ENCODE results near the gene RAB3IP. TPM values are rescaled to one million over a fixed set of nuclear protein-coding genes. Genes with fewer than 3 reads are reported as not detected.

RAB3IP gene
- total and polyA plus RNA-seq, 2 of the 4 experiments (the other 2 are of a cell fraction): 1.5 to 2.7 TPM

DNA sequence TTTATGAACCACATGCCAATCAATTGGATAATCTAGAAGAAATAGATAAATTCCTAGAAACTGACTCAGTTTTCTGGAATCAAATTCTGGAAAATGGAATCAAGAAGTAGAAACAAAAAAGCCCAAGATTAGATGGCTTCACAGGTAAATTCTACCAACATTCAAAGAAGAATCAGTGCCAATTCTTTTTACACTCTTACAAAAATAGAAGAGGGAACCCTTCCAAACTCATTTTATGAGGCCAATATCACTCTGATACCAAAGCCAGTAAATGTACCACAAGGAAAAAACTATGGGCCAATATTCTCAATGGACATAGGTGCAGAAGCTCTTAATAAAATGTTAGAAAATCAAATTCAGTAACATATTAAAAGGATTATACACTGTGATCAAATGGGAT is 50.7 kb downstream of the RAB3IP start:
- Histone ChIP-seq H4K20me1 (ENCODE audit: insufficient read depth, low read length) (no peaks in the 10 kb centered on the region), H3K14ac (replicated peaks; ENCODE audit: low read depth, low read length) (no peak overlapping the region), H3K18ac (ENCODE audit: low read depth, low read length) (no peak overlapping the region), H3K9me3 (ENCODE audit: control insufficient read depth, insufficient read depth, low read length) (no peaks in the 10 kb centered on the region), H3K4me1 (ENCODE audit: control insufficient read depth, insufficient read depth, low read length) (no peaks in the 10 kb centered on the region), H3K4me3 (ENCODE audit: insufficient read depth, low read depth, low read length) (no peak overlapping the region), H3K56ac (ENCODE audit: extremely low read depth, insufficient read depth, low read length) (no peak overlapping the region), H3K27ac (ENCODE audit: insufficient read depth, low read length) (no peak overlapping the region), H3K4me2 (ENCODE audit: low read depth, low read length) (no peak overlapping the region), H4K8ac (ENCODE audit: low read depth in 2 of 2, low read length in 2 of 2) (no peak overlapping the region), H2AFZ (replicated peaks; ENCODE audit: low read length, poor library complexity) (no peak overlapping the region), H2AK9ac (replicated peaks; ENCODE audit: low read depth, low read length, poor library complexity) (no peak overlapping the region), H3K4ac (ENCODE audit: low read depth, low read length) (no peak overlapping the region), H2BK5ac (ENCODE audit: low read depth, low read length, poor library complexity, severe bottlenecking) (no peak overlapping the region), H3K9ac (ENCODE audit: low read depth, low read length) (no peak overlapping the region), H4K91ac (ENCODE audit: insufficient read depth, low read depth, low read length) (no peak overlapping the region), H2BK15ac (ENCODE audit: low read depth, low read length) (no peak overlapping the region), H3K79me1 (ENCODE audit: low read depth in 1 of 2, low read length in 2 of 2) (no peaks in the 10 kb centered on the region), H3K27me3 (ENCODE audit: control insufficient read depth, insufficient read depth, low read length) (no peaks in the 10 kb centered on the region), H3K23ac (ENCODE audit: low read depth, low read length) (no peak overlapping the region), H3K9me1 (ENCODE audit: insufficient read depth, low read length) (no peaks in the 10 kb centered on the region), H4K5ac (ENCODE audit: low read depth, low read length) (no peak overlapping the region), H2AK5ac (ENCODE audit: low read depth, low read length) (no peak overlapping the region), H2BK20ac (ENCODE audit: low read depth, low read length) (no peak overlapping the region), H3K36me3 (ENCODE audit: control insufficient read depth, insufficient read depth, low read length) (no peaks in the 10 kb centered on the region), H2BK120ac (ENCODE audit: low read depth, low read length) (no peak overlapping the region)
- no peak for ATAC-seq (ENCODE audit: low read depth)
- CTCF ChIA-PET: no interaction called here
- no peak for DNase-seq
- intact Hi-C loops (cut with micrococcal nuclease) (loop anchor here (10.0 kb wide), 1 partner anchor 935 kb away; no protein-coding TSS in a partner anchor), dilution Hi-C loops (cut with HindIII; ENCODE audit: low sequenced_read_pairs, unreplicated experiment) (no loop called here), in situ Hi-C loops (cut with MboI; ENCODE audit: low sequenced_read_pairs) (no loop called here)
- no peak for TF ChIP-seq MAFK (IDR thresholded peaks at IDR 0.05; ENCODE audit: low read depth, low read length)
- BruUV-seq (replicated peaks): no TSS peak
- POLR2A ChIA-PET (ENCODE audit: unreplicated experiment): no interaction called here
